A673 (cell line): ENCODE results near the gene NDFIP2. TPM values are rescaled to one million over a fixed set of nuclear protein-coding genes. Genes with fewer than 3 reads are reported as not detected.

Experiments
- BruUV-seq: library from RNA; stranded (reverse); fragments of 400-500 nt; replicated peaks from 2 replicates; lab custom pipeline; 2021; lab: Mats Ljungman, UMichigan
- CTCF ChIA-PET: fragments of 300-600 bp; sonication (Branson Sonifier 250); formaldehyde crosslinking; loops from one replicate; lab custom pipeline; 2022; ENCODE audit warnings: antibody characterized with exemption; lab: Charles Lee
- POLR2A ChIA-PET: fragments of 300-600 bp; sonication (Branson Sonifier 250); formaldehyde crosslinking; loops from one replicate; lab custom pipeline; 2022; ENCODE audit warnings: antibody characterized with exemption; ENCODE audit not compliant: low non-redundant PET; lab: Charles Lee
- DNase-seq: peaks from one replicate; pipeline ENCODE4 v3.0.0-alpha.2; 2015; ENCODE audit warnings: low spot score
- H3K27ac ChIP-seq: fragments of 200-600 bp; sonication (generic); 2 replicates; pipeline ENCODE4 v1.5.1; 2016; ENCODE audit warnings: mixed run types, low read depth, mild to moderate bottlenecking, mixed read lengths, antibody characterized with exemption, low read length; ENCODE audit not compliant: poor library complexity, severe bottlenecking
- H3K27me3 ChIP-seq: fragments of 200-600 bp; sonication (generic); replicated peaks from 2 replicates; pipeline ENCODE4 v1.6.1; 2017; ENCODE audit warnings: mixed run types, low read depth, mild to moderate bottlenecking, mixed read lengths, antibody characterized with exemption, low read length; ENCODE audit not compliant: insufficient read depth, poor library complexity
- H3K36me3 ChIP-seq: fragments of 200-600 bp; sonication (generic); 2 replicates; pipeline ENCODE4 v1.6.1; 2016; ENCODE audit warnings: mixed run types, mild to moderate bottlenecking, mixed read lengths, antibody characterized with exemption, low read length; ENCODE audit not compliant: insufficient read depth, poor library complexity, severe bottlenecking
- H3K4me1 ChIP-seq: fragments of 200-600 bp; sonication (generic); 2 replicates; pipeline ENCODE4 v1.6.1; 2017; ENCODE audit warnings: mixed run types, mild to moderate bottlenecking, mixed read lengths, antibody characterized with exemption, low read length; ENCODE audit not compliant: insufficient read depth, poor library complexity, severe bottlenecking
- H3K4me3 ChIP-seq: fragments of 200-600 bp; sonication (generic); 2 replicates; pipeline ENCODE4 v1.5.1; 2016; ENCODE audit warnings: low read depth, mixed run types, mild to moderate bottlenecking, mixed read lengths, low read length; ENCODE audit not compliant: poor library complexity, severe bottlenecking
- H3K9me3 ChIP-seq: fragments of 200-600 bp; sonication (generic); 2 replicates; pipeline ENCODE4 v1.6.1; 2016; ENCODE audit warnings: mixed run types, low read depth, mild to moderate bottlenecking, mixed read lengths, antibody characterized with exemption, low read length; ENCODE audit not compliant: poor library complexity, severe bottlenecking
- CTCF ChIP-seq: fragments of 300-800, 200-600 bp; sonication (generic); conservative IDR thresholded peaks from 2 replicates; pipeline ENCODE4 v1.5.1; 2017; ENCODE audit warnings: low read depth, mild to moderate bottlenecking, antibody characterized with exemption, low read length, moderate library complexity, mixed read lengths
- EZH2 ChIP-seq: fragments of 200-600 bp; sonication (generic); IDR thresholded peaks from 2 replicates; pipeline ENCODE4 v1.6.1; 2017; ENCODE audit warnings: borderline replicate concordance, low read depth, mild to moderate bottlenecking, mixed read lengths, antibody characterized with exemption, low read length; ENCODE audit not compliant: poor library complexity, severe bottlenecking
- intact Hi-C: fragments of 100-400 bp; cut with micrococcal nuclease; formaldehyde crosslinking; loops from one replicate; pipeline ENCODE4 v1.10.0; 2022; ENCODE audit not compliant: unreplicated experiment
- total RNA-seq: library from RNA; stranded (reverse); gene quantifications from 2 replicates; pipeline ENCODE4 v1.2.3, GENCODE V29; 2021

The NDFIP2 gene
- total RNA-seq, 1 experiment from 2014 or later = 34.0 TPM

GRCh38 chr13:79482281-79482970 is 1.5 kb downstream of the NDFIP2 start:
- ChIA-PET POLR2A (interaction anchor here (0.7 kb wide), 1 partner anchor 470 kb away, joined by 17 read pairs; no protein-coding TSS in a partner anchor), CTCF (no interaction called here)
- BruUV-seq = TSS peak; percentile 75
- H3K36me3 ChIP-seq = no peaks in the 10 kb centered on the region
- no peaks in the 10 kb centered on the region for H3K27me3 ChIP-seq
- H3K4me1 ChIP-seq = no peaks in the 10 kb centered on the region
- intact Hi-C loops = no loop called here
- H3K27ac ChIP-seq = no peak overlapping the region
- TF ChIP-seq EZH2 = no peak
- no peak for TF ChIP-seq CTCF
- no peak for DNase-seq
- H3K4me3 ChIP-seq = peak overlapping the region; percentile 70
- H3K9me3 ChIP-seq = no peaks in the 10 kb centered on the region

DNA sequence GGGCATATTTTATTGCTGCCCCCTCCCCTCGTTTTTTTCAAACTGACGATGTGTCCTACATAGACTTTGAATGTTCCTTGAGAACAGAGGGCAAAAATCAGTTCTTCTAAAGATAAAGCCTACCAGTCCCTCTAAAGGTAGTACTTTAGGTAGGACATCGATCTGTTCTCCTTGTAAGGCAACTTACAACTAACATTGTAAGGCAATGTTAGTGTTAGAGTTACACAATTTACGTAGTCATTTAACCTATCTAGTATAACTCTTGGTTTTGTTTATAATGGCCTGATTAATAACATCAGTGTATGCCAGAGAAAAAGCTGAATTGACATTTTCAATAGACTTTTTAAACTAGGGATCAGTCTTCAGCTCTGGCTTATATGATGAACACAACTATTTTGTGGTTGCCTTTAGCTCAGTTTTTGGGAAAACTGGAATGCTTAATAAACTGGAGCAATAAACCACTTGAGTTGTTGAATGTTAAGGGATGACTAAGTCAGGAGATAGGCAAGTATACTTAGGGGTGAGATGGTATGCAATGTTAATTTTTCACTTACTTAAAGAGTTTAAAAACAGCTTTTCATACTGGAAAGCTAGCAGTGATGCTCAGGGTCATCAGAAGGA is 2.2 kb downstream of the NDFIP2 start:
- CTCF ChIA-PET = no interaction called here
- Histone ChIP-seq H3K4me1 (no peaks in the 10 kb centered on the region), H3K27ac (no peak overlapping the region), H3K36me3 (no peaks in the 10 kb centered on the region), H3K27me3 (no peaks in the 10 kb centered on the region), H3K9me3 (no peaks in the 10 kb centered on the region), H3K4me3 (no peak overlapping the region)
- TF ChIP-seq CTCF (no peak), EZH2 (no peak)
- POLR2A ChIA-PET = no interaction called here
- BruUV-seq = no TSS peak
- intact Hi-C loops = no loop called here
- DNase-seq = no peak

DNA sequence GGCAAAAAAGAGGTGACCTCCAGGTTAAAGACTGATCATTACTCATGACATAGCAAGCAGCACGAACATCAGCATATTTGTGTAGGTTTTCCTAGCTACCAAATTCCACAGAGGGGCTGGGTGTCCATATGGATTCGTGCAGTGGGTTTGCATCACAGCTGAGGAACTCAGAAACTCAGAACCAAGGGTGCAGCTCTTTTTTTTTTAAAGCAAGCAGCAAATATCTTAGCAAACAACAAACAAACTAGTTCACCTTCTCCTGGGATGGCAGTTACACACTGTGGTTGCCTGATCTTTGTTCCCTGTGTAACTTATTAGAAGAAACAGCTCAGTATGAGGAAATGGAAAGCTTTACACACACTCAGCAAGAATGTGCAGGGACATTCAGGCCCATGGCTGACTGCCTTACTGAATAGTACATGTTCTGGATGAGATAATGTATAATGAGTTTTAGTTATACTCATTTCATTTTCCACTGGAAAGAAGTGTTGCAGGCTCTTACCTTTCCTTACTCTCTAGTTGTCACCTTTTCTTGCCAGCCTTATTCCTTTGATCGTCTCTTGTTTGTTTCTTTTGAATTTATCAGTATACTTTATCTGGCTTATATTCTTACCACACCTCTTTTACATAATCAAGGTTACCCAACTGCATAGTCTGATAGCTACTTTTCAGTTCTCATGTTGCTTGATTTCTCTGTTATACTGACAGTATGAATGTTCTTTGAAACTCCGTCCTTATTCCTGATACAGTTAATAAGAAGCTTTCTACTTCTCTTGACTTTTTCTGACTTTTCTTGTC is 4.3 kb downstream of the NDFIP2 start:
- no peaks in the 10 kb centered on the region for H3K27me3 ChIP-seq
- H3K36me3 ChIP-seq = no peaks in the 10 kb centered on the region
- CTCF ChIA-PET = no interaction called here
- no peaks in the 10 kb centered on the region for H3K4me1 ChIP-seq
- no TSS peak for BruUV-seq
- H3K9me3 ChIP-seq = no peaks in the 10 kb centered on the region
- H3K27ac ChIP-seq = no peak overlapping the region
- intact Hi-C loops = no loop called here
- TF ChIP-seq EZH2 (no peak), CTCF (no peak)
- no peak for DNase-seq
- no peak overlapping the region for H3K4me3 ChIP-seq
- POLR2A ChIA-PET = no interaction called here
